Pons (tissue), 1 donor: ENCODE measurements around the gene CXCR4.
"Not testable (repeated sequence)": the region's sequence is repeated elsewhere in the genome, so short reads cannot be mapped to it uniquely, and the experiment has no call there.

Experiments used
- DNase-seq: peaks from one replicate; pipeline ENCODE4 v3.0.0-alpha.2; 2016; ENCODE audit warnings: low spot score

CXCR4 gene

DNA sequence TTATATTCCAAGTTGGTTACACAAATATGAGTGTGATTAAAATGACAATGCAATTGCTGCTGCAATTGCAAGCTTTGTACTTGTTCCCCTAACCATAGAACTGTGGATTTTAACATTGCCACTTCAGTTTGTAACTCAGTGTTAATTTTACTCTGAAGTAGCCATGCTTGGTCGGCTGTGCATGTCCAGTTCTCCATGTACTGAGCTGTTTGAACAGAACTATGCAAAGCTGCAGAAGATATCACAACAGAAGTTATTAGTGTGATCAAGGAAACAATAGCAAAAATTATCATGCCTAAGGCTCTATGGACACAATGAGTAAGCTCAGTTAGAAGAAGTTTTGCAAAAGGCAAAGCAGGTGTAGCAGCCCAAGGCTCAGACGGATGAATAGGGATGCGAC is 45.3 kb downstream of the CXCR4 start:
- DNase-seq, result no peak

GRCh38 chr2:136071887-136072286 is 46.1 kb downstream of the CXCR4 start:
- not testable (repeated sequence) for DNase-seq

- no peak for DNase-seq
Measured at GRCh38 chr2:136070913-136071312, 47.0 kb downstream of the CXCR4 start.

GRCh38 chr2:136069773-136070172 is 48.2 kb downstream of the CXCR4 start:
- DNase-seq, result no peak

- peak; percentile 19 for DNase-seq
Measured at GRCh38 chr2:136068581-136069227, 49.2 kb downstream of the CXCR4 start.

- peak; percentile 19 for DNase-seq
Measured at GRCh38 chr2:136067897-136068580, 49.9 kb downstream of the CXCR4 start.

DNA sequence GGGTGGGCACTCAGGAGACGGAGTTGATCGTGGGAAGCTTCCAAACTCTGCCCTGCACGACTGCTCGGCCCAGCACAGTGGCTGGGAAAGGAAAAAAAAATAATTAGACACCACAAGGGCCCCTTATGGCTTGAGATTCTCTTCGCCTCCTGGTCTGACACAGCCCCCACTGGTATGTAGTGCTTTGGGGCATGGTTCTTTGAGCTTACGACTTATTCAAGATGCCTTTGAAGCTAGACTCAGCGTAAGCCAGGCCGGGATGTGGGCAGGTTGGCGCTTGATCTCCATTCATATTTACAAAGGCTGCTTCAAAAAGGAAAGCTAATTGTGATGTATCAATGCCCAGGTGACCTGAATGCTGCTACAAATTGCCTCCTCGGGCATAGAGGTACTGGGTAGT is 50.5 kb downstream of the CXCR4 start:
- no peak for DNase-seq

DNA sequence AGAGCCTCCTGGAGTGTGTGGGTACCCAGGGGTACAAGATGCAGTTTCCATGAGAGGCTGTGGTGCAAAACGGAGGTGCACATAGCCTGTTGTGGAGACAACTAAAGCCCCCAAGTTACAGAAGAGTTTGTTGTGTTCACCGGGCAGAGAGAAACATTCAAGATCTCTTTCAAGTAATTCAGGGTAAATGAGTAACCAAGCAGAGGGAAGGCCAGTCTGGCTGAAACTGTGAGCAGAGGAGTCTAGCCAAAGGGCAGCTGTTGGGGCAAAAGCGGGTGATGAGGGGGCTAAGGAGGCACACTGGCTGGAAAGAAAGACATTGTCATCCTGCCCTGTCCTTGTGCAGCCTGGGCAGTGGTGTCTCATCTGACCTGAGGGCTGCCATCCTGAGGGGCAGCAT is 52.0 kb downstream of the CXCR4 start:
- no peak for DNase-seq

DNA sequence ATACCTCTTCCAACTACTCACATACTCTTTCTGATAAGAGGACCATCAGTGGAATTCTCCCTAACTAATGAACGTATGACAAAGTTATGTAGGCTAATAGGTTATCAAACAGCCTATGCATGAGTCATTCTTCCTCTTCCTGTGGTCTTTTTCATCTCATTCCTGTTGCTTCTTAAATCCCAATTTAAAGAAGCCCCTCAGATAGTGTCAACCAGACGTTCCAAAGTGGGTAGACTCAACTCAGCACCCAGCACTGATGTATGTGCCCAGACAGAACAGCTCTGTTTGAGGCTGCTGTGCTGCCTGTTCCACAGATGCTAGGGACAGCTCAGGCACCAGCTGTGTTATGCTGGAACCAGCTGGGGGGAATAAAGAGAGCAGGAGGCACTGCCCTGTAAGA is 52.6 kb downstream of the CXCR4 start:
- no peak for DNase-seq
